NCI-H2081 treated with DMSO at 0.1 percent for 48 hours (cell line): ENCODE results near the gene KIRREL3.

ENCODE experiments used
- DNase-seq: peaks from one replicate; lab custom pipeline; 2025; lab: John Stamatoyannopoulos, UW

KIRREL3 gene

GRCh38 chr11:126485986-126486635, 514.5 kb downstream of the KIRREL3 start:
- no peak for DNase-seq

GRCh38 chr11:126485021-126485792, 515.4 kb downstream of the KIRREL3 start:
- no peak for DNase-seq

GRCh38 chr11:126484266-126484665, 516.3 kb downstream of the KIRREL3 start:
- DNase-seq: no peak

DNA sequence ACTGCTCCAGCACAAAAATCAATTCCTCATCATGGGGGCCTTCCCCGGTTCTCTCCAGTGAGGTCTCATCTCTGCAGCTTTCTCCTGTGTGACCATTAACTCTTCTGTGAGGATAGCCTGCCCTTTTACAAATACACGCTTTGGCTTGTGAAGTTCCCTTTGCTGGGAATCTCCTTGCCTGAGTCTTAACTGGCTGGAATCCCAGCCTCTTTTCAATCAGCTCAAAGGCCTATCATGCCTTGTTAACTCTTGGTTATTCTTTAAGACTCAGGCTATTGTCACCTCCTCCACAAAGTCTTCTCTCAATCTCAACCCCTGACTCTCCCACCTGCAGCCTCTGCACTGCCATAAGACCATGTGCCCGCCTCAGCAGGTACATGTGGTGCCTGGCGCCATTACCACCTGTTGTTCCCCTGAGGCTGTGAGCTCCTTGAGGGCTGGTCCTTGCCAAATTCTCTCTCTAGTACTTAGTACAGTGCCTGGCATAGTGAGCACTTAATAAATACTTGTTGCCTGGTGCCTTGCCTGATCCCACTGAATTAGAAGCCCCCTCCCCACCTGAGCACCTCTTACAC, 516.9 kb downstream of the KIRREL3 start:
- no peak for DNase-seq

DNA sequence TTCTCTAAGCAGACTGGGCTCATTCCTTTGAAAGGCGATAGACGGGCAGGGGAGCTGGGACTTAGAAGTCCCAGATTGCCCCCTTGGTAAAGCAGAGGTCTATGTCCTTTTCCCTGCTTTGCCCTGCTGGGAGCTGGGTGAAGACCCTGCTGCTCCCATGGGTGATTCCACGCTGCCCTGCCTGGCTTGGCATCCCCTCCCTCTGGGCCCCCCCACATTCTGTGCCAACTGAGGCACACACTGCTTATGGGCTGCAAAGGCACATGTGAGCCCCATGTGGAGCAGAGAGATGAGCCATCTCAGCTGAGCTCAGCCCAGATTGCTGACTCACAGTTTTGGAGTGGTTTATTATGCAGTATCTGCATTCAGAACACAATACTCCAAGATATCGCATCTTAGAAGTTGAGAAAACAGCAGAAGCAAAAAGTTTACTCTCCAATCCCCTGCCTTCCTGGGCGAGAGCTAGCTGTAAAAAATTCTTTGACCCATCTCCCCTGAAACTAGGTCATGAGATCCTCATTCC, 517.9 kb downstream of the KIRREL3 start:
- DNase-seq: no peak

DNA sequence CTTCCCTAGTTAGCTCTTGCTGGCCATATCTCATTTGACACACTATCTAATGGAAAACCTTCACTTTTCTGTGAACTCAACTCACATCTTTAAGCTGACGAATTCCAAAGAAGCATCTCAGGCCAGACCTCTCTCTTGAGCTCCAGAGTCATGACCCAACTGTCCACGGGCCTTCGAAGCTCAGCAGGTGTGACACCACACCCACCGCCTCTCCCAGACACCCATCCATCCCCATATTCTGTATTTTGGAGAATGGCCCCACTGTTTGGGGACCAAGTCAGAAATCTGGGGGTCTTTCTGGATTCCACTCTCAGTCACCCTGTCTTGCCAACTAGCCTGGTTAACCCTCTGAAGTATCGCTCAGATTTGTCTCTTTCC, 519.3 kb downstream of the KIRREL3 start:
- DNase-seq: no peak

- DNase-seq: peak; percentile 75
These were observed 519.9 kb downstream of the KIRREL3 start for GRCh38 chr11:126480410-126481302.

DNA sequence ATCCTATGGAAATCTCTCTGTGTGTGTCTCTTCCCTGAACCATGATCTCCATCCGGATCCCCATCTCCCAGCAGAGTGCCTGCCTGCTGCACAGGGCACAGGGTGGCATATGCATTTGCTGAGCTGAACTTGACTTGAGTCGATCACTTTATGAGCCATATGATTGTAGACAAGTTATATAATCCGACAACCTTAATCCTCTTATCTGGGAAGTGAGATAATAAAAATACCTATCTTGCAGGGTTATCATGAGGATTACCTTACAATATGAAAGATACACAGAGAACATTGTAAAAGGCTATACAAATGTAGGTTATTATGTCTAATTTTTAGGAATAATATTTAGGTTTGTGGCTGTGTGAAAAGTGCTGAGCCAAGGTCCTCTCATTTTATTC, 520.6 kb downstream of the KIRREL3 start:
- DNase-seq: no peak

DNA sequence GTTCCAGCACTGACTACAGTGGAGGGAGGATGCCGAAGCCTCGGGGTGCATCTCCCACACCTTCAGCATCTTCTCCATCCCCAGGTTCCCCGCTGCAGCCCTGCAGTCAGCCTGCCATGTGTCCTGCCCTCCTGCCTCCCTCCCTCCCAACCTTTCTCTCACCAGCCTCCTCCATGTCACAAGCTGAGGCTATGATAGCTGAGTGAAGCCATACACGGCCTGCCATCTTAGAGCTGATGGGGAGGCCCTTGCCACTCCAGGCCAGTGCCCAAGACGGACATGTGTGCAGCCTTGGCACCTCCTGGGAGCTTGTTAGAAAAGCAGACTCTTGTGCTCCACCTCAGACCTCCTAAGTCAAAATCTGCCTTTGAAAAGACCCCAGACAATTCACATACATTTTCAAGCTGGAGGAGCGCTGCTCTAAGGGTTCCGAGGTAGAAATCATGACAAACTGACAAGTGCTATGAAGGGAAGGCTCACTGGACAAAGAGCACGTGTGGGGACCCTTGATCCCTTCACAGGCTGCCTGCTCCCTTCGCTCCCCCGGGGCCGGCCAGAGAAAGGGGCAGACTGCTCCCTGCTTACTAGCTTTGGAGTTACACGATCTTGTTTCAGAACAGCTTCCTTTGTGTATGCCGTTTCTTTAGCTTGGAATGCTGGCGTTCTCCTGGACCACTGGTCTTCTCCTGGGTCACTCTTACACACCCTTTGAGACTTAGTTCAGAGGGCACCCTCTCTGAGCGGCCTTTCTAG, 521.2 kb downstream of the KIRREL3 start:
- no peak for DNase-seq

DNA sequence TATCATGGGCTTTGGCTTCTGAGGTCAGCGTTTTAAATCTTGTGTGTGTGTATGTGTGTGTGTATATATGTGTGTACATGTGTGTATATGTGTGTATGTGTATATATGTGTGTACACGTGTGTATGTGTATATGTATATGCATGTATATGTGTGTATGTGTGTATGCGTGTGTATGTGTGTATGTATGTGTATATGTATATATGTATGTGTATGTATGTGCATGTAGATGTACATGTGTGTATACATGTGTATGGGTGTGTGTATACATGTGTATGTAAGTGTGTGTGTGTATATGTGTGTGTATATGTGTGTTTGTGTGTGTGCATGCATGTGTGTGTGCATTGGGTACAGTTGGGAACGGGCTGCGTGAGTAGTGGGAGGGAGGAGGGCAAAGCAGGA, 522.1 kb downstream of the KIRREL3 start:
- no peak for DNase-seq

DNA sequence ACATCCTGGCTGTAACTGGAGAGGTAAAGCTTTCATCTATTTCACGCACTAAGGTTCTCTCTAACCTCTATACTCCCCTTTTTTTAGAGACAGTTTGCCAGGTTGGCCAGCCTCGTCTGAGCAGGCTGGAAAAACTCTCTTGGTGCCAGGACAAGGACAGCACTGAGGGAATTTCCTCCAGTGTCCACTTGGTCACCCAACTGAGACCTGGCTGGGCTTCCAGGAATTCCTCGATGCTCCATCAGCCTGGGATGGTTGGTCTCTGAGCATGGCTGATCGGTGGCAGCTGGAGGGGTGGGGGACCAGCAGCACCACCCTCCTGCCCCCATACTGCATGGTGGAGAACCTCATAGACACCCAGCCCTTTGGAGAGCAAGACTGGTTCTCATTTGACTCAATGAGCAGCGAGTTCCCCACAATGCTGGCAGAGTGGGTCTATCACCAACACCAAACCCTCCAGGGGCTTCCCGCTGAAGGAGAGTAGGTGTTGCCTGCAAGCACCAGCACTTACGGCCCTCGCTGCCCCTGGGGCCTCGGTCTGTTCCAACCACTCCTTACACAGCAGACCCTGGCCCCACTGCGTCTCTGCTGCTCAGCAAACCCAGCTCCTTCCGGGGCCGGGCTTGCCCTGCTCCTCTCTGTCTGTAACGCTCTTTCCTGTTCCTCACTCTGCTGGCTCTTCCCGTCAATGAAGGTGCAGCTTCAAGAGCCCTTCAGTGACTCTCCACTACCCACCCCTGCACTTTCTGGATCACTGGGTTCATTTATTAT, 522.9 kb downstream of the KIRREL3 start:
- DNase-seq: no peak

DNA sequence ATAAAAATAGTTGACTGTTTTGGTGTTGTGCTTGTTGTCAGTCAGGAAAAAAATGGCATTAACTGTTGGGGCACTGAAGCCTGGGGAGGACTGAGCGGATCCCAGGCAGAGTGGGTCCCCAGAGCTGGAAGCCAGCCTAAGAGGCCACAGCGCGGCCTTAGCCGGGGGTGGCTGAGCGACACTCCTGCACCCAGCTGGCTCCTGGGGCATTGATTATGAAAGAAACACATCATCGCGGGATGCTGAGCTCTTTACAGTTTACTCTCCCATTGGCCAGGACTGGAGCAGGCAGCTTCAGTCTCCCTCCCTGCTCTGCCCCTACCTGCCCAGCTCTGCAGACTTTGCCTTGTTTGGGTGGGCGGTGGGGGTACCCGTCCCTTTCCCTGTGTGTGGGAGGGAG, 523.6 kb downstream of the KIRREL3 start:
- DNase-seq: no peak

- DNase-seq: no peak
These were observed 524.2 kb downstream of the KIRREL3 start for GRCh38 chr11:126476266-126476924.

DNA sequence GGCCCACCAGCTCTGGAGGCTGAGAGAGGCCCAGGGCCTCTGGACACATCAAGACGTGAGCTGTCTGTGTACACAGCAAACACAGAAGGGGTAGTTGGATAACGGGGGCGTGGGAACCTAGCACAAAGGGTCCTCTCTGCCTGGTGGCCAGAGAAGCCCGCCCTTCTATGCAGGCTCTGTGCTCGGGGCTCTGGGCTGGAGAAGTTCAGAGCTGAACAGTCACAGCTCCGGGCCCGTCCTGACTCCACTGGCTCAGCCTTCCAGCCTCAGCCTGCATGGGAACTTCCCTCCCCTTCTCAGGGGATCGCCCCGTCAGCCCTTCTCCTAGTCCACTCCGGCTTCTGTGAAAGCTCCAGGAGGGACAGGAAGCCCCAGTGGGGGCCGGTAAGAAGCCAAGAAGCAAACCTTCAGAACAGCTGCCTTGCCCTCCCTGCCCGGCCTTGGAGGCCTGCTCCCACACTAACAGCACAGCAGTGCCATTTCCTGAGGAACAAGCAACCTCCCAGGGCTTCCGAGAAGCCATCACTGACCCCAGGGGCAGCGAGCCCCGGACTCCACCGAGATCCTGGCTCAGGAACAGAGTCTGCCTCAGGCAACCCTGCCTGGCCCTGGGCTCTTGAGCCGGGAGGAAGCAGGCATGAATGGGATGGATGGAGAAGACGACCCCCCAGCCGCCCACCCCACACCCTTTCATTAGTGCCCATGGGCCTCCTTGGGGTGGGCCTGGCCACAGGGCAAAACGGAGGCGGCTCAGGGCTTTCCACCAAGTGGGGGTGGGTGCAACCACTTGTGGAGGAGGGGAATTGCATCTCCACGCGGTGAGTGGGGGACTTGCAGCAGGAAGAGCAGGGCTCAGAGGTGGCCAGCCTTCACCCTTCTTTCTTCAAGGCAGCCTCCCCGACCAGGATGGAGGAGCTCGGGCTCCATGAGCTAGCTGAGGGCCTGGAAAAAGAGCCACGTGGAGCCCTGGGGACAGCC, 525.3 kb downstream of the KIRREL3 start:
- no peak for DNase-seq

DNA sequence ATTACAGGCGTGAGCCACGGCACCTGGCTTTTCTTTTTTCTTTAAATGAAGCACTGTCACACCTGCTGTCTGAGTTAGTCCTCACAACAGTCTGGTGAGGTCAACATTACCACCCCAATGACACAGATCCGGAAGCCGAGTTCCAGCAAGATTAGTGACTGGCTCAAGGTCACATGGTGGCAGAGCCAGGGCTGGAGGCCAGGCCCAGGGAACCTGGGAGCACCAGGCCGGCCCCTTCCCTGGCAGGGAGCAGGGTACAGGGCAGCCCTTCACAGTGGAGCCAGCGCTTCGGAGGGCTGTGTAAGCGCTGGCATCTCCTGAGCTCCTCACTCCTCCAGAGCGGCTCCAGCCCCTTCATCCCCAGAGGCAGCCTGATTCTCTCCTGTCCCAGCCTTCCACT, 526.4 kb downstream of the KIRREL3 start:
- no peak for DNase-seq

DNA sequence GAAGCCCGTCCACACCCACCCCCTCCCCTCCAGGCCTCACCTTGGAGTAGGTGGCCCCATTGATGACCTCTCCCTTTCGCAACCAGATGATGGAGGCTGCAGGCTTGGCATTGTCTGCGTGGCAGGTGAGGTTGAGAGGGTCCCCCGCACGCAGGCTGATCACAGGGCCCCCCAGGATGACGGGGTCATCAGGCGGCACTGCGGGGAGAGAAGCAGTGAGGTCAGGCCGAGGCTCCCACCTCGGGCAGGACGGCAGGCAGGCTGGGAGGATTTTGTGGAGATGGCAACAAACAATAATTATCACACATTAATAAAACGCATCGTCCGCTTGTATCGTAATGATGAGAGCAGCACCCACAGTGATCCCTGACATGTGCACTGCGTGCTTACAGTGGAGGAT, 527.3 kb downstream of the KIRREL3 start:
- no peak for DNase-seq

DNA sequence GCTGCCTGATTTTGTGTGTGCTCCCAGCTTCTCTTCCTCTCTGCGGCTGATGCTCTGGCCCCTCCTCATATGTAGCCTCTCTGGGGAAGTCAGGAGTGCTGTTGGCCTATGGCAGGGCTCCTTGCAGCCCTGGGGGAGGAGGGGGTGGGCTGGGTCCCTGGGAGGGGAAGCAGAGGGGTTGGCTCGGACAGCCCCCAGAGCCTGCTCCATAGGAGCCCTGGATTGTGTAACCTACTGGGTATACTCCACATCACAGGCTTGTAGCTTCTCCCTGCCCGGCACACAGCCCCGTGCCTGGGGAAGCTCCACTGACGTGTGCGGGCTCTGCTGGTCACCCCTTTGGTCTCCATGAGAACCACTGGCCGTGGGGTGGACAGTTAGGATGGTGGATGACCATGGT, 531.3 kb downstream of the KIRREL3 start:
- no peak for DNase-seq

GRCh38 chr11:126468102-126468521, 532.5 kb downstream of the KIRREL3 start:
- DNase-seq: no peak

DNA sequence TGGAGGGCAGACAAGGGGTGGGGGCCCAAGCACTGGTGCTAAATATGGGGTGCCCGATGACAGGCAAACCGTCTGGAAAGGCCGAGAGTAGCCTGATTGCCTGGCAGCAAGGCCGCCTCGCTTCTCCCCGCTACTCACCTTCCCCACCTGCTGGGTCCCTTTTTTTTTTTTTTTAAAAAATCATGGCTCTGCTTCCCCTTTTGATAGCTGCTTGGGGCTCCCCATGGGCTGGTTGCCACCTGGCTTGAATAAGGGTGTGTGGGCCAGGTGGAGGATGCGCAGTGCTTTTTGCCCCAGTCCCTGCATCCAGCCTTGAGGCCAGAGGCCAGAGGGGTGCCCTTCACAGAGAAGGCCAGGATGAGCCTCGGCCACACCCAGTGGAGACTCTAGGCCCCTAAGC, 533.1 kb downstream of the KIRREL3 start:
- DNase-seq: no peak
